PC-3 (cell line): Measurements from ENCODE around the gene FXYD5.

Experiments
- CTCF ChIP-seq: fragments of 300-600 bp; sonication (generic); conservative IDR thresholded peaks from 2 replicates; pipeline ENCODE4 v1.5.1; 2017; ENCODE audit warnings: antibody characterized with exemption, low read depth, mild to moderate bottlenecking, low read length
- EZH2 ChIP-seq: fragments of 300-600 bp; sonication (generic); IDR thresholded peaks from one replicate; pipeline ENCODE4 v1.6.1; 2017; ENCODE audit warnings: antibody characterized with exemption, mild to moderate bottlenecking, low read length; ENCODE audit not compliant: unreplicated experiment
- EZH2phosphoT487 ChIP-seq: fragments of 300-600 bp; sonication (generic); IDR thresholded peaks from 2 replicates; pipeline ENCODE4 v1.6.1; 2018; ENCODE audit warnings: mild to moderate bottlenecking, antibody characterized with exemption, low read length, borderline replicate concordance

GRCh38 chr19:35118268-35119020 lies 36.1 kb upstream of the FXYD5 start:
- TF ChIP-seq CTCF, result no peak
- TF ChIP-seq EZH2, result no peak
- TF ChIP-seq EZH2phosphoT487, result no peak
